Stimulated activated CD8-positive, alpha-beta memory T cell treated with anti-CD3 and anti-CD28 coated beads, Interleukin-4, amount 100 ng/mL, for 4 hours (primary cell): ENCODE results near the gene PRRX1.

Experiments
- DNase-seq, 2 donors: peaks; one replicate each; pipeline ENCODE4 v3.0.0-alpha.2; 2020; ENCODE audit warnings: low read depth in 2 of 2, low spot score in 1 of 2

The PRRX1 gene

GRCh38 chr1:170664093-170664827, at the start of gene PRRX1:
Gene PRRX1, plus strand, starts transcription at chr1:170664131. Its CDS starts 88 bp downstream, at chr1:170664219.
- no peak for DNase-seq

- no peak for DNase-seq
These were observed 46.2 kb upstream of the PRRX1 start for GRCh38 chr1:170617591-170618330.

- no peak for DNase-seq
These were observed 45.5 kb upstream of the PRRX1 start for GRCh38 chr1:170618421-170618820.

GRCh38 chr1:170619241-170620028, 44.5 kb upstream of the PRRX1 start:
- DNase-seq: no peak

- DNase-seq: no peak
These were observed 43.8 kb upstream of the PRRX1 start for GRCh38 chr1:170620164-170620563.

GRCh38 chr1:170623171-170623570, 40.8 kb upstream of the PRRX1 start:
- no peak for DNase-seq

- DNase-seq: no peak
These were observed 39.8 kb upstream of the PRRX1 start for GRCh38 chr1:170624146-170624545.

GRCh38 chr1:170630977-170631376, 33.0 kb upstream of the PRRX1 start:
- no peak for DNase-seq

- DNase-seq: no peak
These were observed 29.6 kb upstream of the PRRX1 start for GRCh38 chr1:170634293-170634692.

GRCh38 chr1:170634824-170635410, 29.0 kb upstream of the PRRX1 start:
- no peak for DNase-seq

- DNase-seq: no peak
These were observed 23.4 kb upstream of the PRRX1 start for GRCh38 chr1:170640581-170640980.

GRCh38 chr1:170657275-170657853, 6.6 kb upstream of the PRRX1 start:
- DNase-seq: no peak

- DNase-seq: no peak
These were observed 4.4 kb upstream of the PRRX1 start for GRCh38 chr1:170659399-170660035.

GRCh38 chr1:170660281-170660713, 3.6 kb upstream of the PRRX1 start:
- no peak for DNase-seq

- DNase-seq: no peak
These were observed 2.9 kb upstream of the PRRX1 start for GRCh38 chr1:170660871-170661645.

- no peak for DNase-seq
These were observed 2.1 kb upstream of the PRRX1 start for GRCh38 chr1:170661646-170662411.

GRCh38 chr1:170662561-170663403, 1.1 kb upstream of the PRRX1 start:
- no peak for DNase-seq
